H9 (cell line): ENCODE measurements around the gene KAT14. TPM values are rescaled to one million over a fixed set of nuclear protein-coding genes. Genes with fewer than 3 reads are reported as not detected.

ENCODE experiments used
- DNase-seq: peaks from one replicate; pipeline ENCODE4 v3.0.0-alpha.2; 2017
- H2AFZ ChIP-seq: one replicate; pipeline ENCODE4 v1.6.1; 2013; ENCODE audit warnings: mild to moderate bottlenecking, low read length, control low read depth, moderate library complexity
- H2AK5ac ChIP-seq: 2 replicates; pipeline ENCODE4 v1.6.1; 2013; ENCODE audit warnings: low read length, control low read depth, mixed read lengths; ENCODE audit not compliant: insufficient read length
- H2BK120ac ChIP-seq: one replicate; pipeline ENCODE4 v1.6.1; 2013; ENCODE audit warnings: low read depth, mild to moderate bottlenecking, low read length, control low read depth, inconsistent platforms; ENCODE audit not compliant: poor library complexity, severe bottlenecking
- H2BK12ac ChIP-seq: 2 replicates; pipeline ENCODE4 v1.6.1; 2013; ENCODE audit warnings: low read length, control low read depth, mixed read lengths, low read depth; ENCODE audit not compliant: insufficient read length
- H2BK15ac ChIP-seq: 2 replicates; pipeline ENCODE4 v1.6.1; 2013; ENCODE audit warnings: low read depth, low read length, control low read depth
- H2BK20ac ChIP-seq: one replicate; pipeline ENCODE4 v1.6.1; 2013; ENCODE audit warnings: low read depth, mild to moderate bottlenecking, low read length, control low read depth, inconsistent platforms; ENCODE audit not compliant: poor library complexity, severe bottlenecking
- H2BK5ac ChIP-seq: 2 replicates; pipeline ENCODE4 v1.6.1; 2013; ENCODE audit warnings: low read length, control low read depth, mixed read lengths; ENCODE audit not compliant: insufficient read length
- H3K14ac ChIP-seq: 2 replicates; pipeline ENCODE4 v1.6.1; 2013; ENCODE audit warnings: low read length, control low read depth; ENCODE audit not compliant: insufficient read depth
- H3K18ac ChIP-seq: 2 replicates; pipeline ENCODE4 v1.6.1; 2013; ENCODE audit warnings: low read depth, mild to moderate bottlenecking, mixed read lengths, low read length, control low read depth; ENCODE audit not compliant: insufficient read length
- H3K23ac ChIP-seq: 2 replicates; pipeline ENCODE4 v1.6.1; 2013; ENCODE audit warnings: low read length, control low read depth, mixed read lengths, low read depth; ENCODE audit not compliant: insufficient read length
- H3K23me2 ChIP-seq: 2 replicates; pipeline ENCODE4 v1.6.1; 2013; ENCODE audit warnings: low read depth, mild to moderate bottlenecking, mixed read lengths, low read length, control low read depth; ENCODE audit not compliant: insufficient read length, poor library complexity, severe bottlenecking
- H3K27ac ChIP-seq: 2 replicates; pipeline ENCODE4 v1.5.1; 2013; ENCODE audit warnings: low read length, control low read depth, mixed read lengths, low read depth; ENCODE audit not compliant: insufficient read length
- H3K27me3 ChIP-seq: 2 replicates; pipeline ENCODE4 v1.6.1; 2013; ENCODE audit warnings: low read length, control low read depth, inconsistent platforms; ENCODE audit not compliant: insufficient read depth
- H3K4ac ChIP-seq: 2 replicates; pipeline ENCODE4 v1.6.1; 2013; ENCODE audit warnings: low read depth, mild to moderate bottlenecking, control low read depth, inconsistent platforms, low read length, moderate library complexity
- H3K4me1 ChIP-seq: 2 replicates; pipeline ENCODE4 v1.6.1; 2013; ENCODE audit warnings: low read length, control low read depth, inconsistent platforms; ENCODE audit not compliant: insufficient read depth
- H3K4me2 ChIP-seq: 2 replicates; pipeline ENCODE4 v1.6.1; 2013; ENCODE audit warnings: low read length, control low read depth, mixed read lengths; ENCODE audit not compliant: insufficient read length, insufficient read depth
- H3K56ac ChIP-seq: 2 replicates; pipeline ENCODE4 v1.6.1; 2013; ENCODE audit warnings: low read depth, mild to moderate bottlenecking, mixed read lengths, low read length, control low read depth; ENCODE audit not compliant: insufficient read length
- H3K79me1 ChIP-seq: 2 replicates; pipeline ENCODE4 v1.6.1; 2013; ENCODE audit warnings: low read depth, mild to moderate bottlenecking, moderate library complexity, low read length, control low read depth, inconsistent platforms; ENCODE audit not compliant: insufficient read depth, poor library complexity, severe bottlenecking
- H3K79me2 ChIP-seq: 2 replicates; pipeline ENCODE4 v1.6.1; 2013; ENCODE audit warnings: low read length, control low read depth, inconsistent platforms; ENCODE audit not compliant: insufficient read depth
- H3K9ac ChIP-seq: 2 replicates; pipeline ENCODE4 v1.6.1; 2013; ENCODE audit warnings: low read length, control low read depth, mixed read lengths; ENCODE audit not compliant: insufficient read length; ENCODE audit errors: extremely low read depth
- H3K9me3 ChIP-seq: one replicate; pipeline ENCODE4 v1.6.1; 2013; ENCODE audit warnings: low read depth, low read length, inconsistent platforms; ENCODE audit not compliant: control insufficient read depth
- H3T11ph ChIP-seq: one replicate; pipeline ENCODE4 v1.6.1; 2013; ENCODE audit warnings: mild to moderate bottlenecking, low read length, control low read depth, inconsistent platforms
- H4K20me1 ChIP-seq: one replicate; pipeline ENCODE4 v1.6.1; 2013; ENCODE audit not compliant: control insufficient read depth, insufficient read length, insufficient read depth
- H4K5ac ChIP-seq: 2 replicates; pipeline ENCODE4 v1.6.1; 2013; ENCODE audit warnings: low read depth, mild to moderate bottlenecking, mixed read lengths, low read length, control low read depth; ENCODE audit not compliant: insufficient read length
- H4K8ac ChIP-seq: replicated peaks from 2 replicates; pipeline ENCODE4 v1.6.1; 2013; ENCODE audit warnings: low read length, control low read depth, mixed read lengths, low read depth; ENCODE audit not compliant: insufficient read length
- H4K91ac ChIP-seq: 2 replicates; pipeline ENCODE4 v1.6.1; 2013; ENCODE audit warnings: low read depth, mild to moderate bottlenecking, moderate library complexity, mixed read lengths, low read length, control low read depth; ENCODE audit not compliant: insufficient read length
- H3K27ac Mint-ChIP-seq, 3 experiments: 2 replicates in 2 of 3; 3 replicates in 1 of 3; pipeline ENCODE4 v1.8.0; 2020 to 2021; ENCODE audit warnings: mixed read lengths in 3 of 3, mild to moderate bottlenecking in 1 of 3, moderate library complexity in 1 of 3
- H3K27me3 Mint-ChIP-seq: 2 replicates; pipeline ENCODE4 v1.8.0; 2021; ENCODE audit warnings: low read depth, mild to moderate bottlenecking, moderate library complexity, mixed read lengths
- H3K36me3 Mint-ChIP-seq, 3 experiments: 2 replicates in 2 of 3; 3 replicates in 1 of 3; pipeline ENCODE4 v1.8.0; 2020 to 2021; ENCODE audit warnings: low read depth in 3 of 3, mixed read lengths in 3 of 3; ENCODE audit not compliant: insufficient read depth in 1 of 3
- H3K4me1 Mint-ChIP-seq, 2 experiments: 2 replicates each; pipeline ENCODE4 v1.8.0; 2020; ENCODE audit warnings: mixed read lengths in 2 of 2
- H3K4me3 Mint-ChIP-seq, 2 experiments: 2 replicates in 1 of 2; 3 replicates in 1 of 2; pipeline ENCODE4 v1.8.0; 2020 to 2021; ENCODE audit warnings: mild to moderate bottlenecking in 2 of 2, mixed read lengths in 2 of 2, moderate library complexity in 1 of 2
- H3K9me3 Mint-ChIP-seq, 2 experiments: 2 replicates in 1 of 2; 3 replicates in 1 of 2; pipeline ENCODE4 v1.8.0; 2020; ENCODE audit warnings: mild to moderate bottlenecking in 2 of 2, mixed read lengths in 2 of 2, moderate library complexity in 1 of 2
- CTCF ChIP-seq: fragments of 200-600 bp; sonication (generic); conservative IDR thresholded peaks from 3 replicates; pipeline ENCODE4 v1.8.0; 2021; ENCODE audit warnings: antibody characterized with exemption, mild to moderate bottlenecking
- whole genome bisulfite sequencing: extraction: QIAGEN DNeasy Blood & Tissue Kit; methylation state at CpG from one replicate; pipeline ENCODE4 v1.1.7; 2013; ENCODE audit warnings: missing lambda C conversion rate, low lambda C conversion rate, mixed read lengths; ENCODE audit not compliant: insufficient read length; ENCODE audit errors: extremely low coverage; 5-methylcytosine and 5-hydroxymethylcytosine counted together
- total RNA-seq: library from RNA; stranded (reverse); gene quantifications from 2 replicates; pipeline ENCODE4 v1.2.1, GENCODE V29; 2021

The KAT14 gene
- total RNA-seq, 1 experiment from 2014 or later = 19.2 TPM

DNA sequence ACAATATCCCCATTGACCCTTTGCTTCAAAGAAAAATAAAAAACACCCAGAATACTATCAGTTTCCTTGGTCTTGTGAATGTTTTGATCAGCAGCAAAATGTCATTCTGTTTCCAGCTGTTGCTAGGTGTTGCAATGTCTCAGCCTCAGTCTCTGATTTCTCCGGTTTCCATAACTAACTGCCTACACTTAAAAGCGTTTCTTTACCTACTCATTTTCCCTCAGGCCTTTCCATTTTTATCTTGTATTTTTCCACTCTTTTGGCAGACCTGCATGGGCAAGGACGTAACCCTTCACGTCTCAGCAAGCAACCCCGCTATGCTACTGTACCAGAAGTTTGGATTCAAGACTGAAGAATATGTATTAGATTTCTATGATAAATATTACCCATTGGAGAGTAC is 49.4 kb downstream of the KAT14 start:
- Histone ChIP-seq H3K4me1 (no peaks in the 10 kb centered on the region), H3K23ac (no peak overlapping the region), H3K4me2 (no peak overlapping the region), H2BK120ac (no peak overlapping the region), H3K27me3 (no peaks in the 10 kb centered on the region), H2BK5ac (no peak overlapping the region), H3K14ac (no peak overlapping the region), H3K23me2 (no peaks in the 10 kb centered on the region), H4K20me1 (no peaks in the 10 kb centered on the region), H3K9ac (no peak overlapping the region), H3K27ac (no peak overlapping the region), H3T11ph (no peak overlapping the region), H3K79me1 (no peaks in the 10 kb centered on the region), H2AK5ac (no peak overlapping the region), H3K18ac (no peak overlapping the region), H2BK12ac (no peak overlapping the region), H3K4ac (no peak overlapping the region), H3K9me3 (no peaks in the 10 kb centered on the region), H3K56ac (no peak overlapping the region), H2BK15ac (no peak overlapping the region), H2AFZ (no peak overlapping the region), H3K79me2 (no peaks in the 10 kb centered on the region), H4K5ac (no peak overlapping the region), H4K91ac (no peak overlapping the region), H2BK20ac (no peak overlapping the region), H4K8ac (no peak overlapping the region)
- no peak for DNase-seq
- WGBS = no CpG with 5 or more reads among the region's 5 CpGs
- Mint-ChIP-seq H3K27ac (no peak overlapping the region), H3K4me1 (no peaks in the 10 kb centered on the region), H3K36me3 (peaks cover 26 to 51% (median 35%) of the 10 kb centered on the region in 3 experiments), H3K27me3 (no peaks in the 10 kb centered on the region), H3K4me3 (no peak overlapping the region), H3K9me3 (no peaks in the 10 kb centered on the region)
- no peak for TF ChIP-seq CTCF
